ENCODE measurements around the gene BNIP2.
"Not testable (repeated sequence)": the region's sequence is repeated elsewhere in the genome, so short reads cannot be mapped to it uniquely, and the experiment has no call there.

BNIP2 gene

DNA sequence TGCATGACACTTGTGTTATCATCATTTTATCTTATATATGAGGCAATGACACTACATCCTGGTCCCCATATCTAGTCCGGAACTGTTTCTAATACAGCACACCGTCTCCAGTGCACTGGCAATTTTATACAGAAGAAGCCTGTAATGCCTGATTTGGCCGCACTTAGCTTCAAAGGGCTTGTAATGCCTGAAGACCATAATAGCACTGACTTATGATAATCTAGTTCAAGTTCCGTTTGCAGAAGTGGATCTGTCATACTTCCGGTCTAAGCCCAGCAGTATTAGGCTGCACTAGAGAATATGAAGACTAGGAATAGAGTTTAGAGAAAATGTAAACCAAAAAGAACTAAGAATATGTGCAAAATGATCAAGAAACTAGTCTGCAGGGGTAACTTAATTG is 1.3 kb downstream of the BNIP2 start:
- peak; percentile 62 for DNase-seq

DNA sequence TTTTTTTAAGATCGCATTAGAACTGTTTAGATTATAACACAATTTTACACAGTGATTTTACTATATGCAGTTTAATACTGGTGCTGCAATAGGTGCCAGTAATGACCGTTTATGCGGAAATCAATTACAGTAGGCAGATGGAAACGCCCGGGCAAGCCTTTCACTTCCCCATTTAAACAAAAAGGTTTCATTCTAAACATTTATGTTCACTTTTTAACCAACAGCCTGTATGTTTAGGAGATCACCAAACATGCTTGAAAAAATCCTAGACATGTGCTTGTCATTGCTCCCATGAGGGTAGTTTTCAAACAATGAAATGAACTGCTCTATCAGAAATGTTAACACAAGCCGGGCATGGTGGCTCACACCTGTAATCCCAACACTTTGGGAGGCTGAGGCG is 2.7 kb downstream of the BNIP2 start:
- DNase-seq, result no peak

DNA sequence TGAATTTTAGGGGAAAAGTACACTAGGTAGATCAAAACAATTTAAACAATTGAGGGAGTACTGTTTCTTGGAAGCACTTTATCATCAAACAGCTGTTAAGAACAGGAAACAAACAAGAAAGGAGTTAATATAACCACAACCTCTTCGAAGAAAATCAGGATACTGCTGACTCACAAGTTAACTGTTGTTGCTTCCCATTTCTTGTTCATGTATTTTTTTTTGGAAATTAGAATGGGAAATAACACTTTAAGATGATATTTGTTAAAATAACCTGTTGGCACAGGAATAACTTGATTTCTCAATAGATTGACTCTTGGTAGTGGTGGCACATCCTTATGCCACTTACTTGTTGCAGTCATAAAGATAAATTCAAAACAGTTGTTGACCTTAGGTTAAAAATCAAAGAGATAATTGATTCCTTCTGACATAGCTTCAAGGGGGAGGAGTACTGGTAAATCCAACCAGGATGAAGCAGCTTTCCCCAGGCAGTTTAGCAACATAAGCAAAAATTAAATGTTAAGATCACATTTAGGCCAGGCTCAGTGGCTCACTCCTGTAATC is 3.3 kb downstream of the BNIP2 start:
- no peak for DNase-seq

DNA sequence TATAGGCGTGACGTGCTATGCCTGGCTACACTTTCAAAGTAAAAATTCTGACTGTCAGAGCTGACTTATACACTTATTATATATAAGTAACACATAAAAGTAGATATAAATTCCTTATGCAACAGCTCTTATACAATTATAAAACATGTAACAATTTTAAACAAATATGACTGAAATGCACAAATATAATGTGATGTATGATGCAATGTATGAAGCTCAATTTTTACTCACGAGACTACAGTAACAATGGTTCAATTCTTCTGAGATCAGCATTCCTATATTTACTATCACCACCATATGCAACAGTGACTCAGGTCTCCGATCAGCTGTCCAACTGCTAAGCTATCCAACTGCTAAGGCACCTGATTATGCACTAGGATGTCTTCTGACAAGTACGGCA is 8.2 kb downstream of the BNIP2 start:
- DNase-seq, result no peak

DNA sequence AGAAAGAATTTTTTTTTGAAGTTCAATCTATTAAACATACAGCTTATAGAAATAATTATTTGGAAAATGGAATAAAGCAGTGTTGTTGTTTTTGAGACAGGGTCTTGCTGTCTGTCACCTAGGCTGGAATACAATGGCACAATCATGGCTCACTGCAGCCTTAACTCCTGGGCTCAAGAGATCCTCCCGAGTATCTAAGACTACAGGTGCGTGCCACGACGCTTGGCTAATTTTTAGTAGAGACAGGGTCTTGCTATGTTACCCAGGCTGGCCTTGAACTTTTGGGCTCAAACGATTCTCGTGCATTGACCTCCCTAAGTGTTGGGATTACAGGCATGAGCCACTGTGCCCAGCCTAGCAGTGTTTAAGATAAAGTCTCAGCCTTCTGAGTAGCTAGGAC is 8.8 kb downstream of the BNIP2 start:
- no peak for DNase-seq

DNA sequence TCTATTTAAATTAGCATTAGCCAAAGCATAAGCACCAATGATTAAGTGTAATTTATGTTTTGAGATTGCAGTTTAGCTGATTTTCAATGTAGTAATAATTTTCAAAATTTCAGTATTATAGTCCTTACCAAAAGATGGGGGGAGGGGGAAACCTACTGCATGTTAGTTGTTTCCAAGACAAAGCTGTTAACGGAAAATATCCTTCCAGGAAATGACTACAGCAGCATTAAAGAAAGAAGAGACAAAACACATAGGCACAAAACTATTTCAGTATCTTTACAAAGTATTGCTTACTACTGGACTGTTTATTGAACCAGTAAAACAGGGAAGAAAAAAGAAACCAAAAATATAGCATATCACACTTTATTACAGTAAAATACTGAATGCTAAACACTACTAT is 10.5 kb downstream of the BNIP2 start:
- DNase-seq, result no peak

DNA sequence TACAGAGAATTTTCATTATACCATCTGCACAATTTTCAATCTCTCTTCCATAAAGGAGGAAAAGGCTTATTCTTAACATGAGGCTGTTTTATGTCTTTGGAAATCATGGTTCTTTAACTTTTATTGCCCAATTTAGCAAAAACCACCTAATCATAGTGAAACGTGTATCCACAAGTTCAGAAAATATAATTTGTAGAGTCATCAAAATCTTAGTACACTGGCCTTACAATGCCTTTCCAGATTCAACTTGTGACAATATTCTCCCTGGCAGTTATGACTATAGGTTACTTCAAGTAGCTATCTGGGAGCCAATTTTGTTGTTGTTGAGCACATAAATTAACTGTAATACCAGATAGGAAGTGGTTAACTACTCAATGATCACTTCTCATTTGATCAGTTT is 10.9 kb downstream of the BNIP2 start:
- DNase-seq, result no peak

DNA sequence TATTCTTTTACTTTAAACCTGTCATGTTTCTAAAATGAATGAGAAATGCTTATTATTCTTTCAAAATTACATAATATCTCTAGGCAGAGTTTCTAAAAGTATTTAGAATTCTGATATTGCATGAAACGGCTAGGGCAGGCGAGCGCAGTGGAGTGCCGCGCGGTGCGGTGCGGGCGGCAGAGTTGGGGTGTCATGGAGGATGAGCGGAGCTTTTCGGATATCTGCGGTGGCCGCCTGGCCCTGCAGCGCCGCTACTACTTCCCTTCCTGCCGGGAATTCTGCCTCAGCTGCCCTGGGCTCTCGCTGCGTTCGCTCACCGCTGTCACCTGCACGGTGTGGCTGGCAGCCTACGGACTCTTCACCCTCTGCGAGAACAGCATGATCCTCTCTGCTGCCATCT is 12.6 kb downstream of the BNIP2 start:
- DNase-seq, result no peak

DNA sequence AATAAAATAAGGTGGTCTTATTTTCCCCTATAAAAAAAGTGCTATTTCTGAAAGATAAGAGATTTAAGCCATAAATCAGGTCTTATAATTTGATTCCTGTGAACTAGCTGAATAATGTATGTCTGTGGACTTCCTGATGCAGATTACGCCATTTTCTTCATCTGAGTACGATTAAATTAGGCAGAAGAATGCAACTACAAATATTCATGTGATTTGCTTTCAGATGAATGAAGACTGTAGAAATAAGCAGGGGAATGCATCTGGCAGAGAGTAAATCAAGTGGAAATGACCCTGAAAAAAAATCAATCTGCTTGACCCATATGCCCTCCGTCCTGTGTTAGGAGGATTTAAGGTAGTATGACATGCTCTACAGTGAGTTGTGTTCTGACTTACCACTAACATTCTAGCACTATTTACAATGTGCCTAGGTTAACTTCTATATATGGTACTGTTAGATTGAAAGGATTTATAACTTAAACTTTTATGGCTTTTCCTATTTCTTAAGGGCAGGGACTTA is 14.7 kb downstream of the BNIP2 start:
- DNase-seq, result no peak

DNA sequence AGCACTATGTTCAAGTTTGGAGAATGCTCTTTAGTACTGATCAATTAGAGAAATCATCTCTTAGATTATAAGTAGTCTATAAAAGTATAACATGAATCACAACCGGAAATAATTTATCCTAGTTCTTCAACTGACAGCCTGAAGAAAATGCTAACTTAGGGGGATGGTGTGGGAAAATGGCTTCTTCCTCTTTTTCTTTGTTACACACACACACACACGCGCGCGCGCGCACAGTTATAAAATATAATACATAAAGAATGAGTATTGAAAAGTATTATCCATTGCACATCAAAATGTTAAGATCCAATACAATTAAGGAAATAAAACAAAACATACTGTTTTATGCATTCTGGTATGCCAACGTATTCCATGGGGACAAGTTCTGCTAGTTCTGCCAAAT is 20.6 kb downstream of the BNIP2 start:
- no peak for DNase-seq

DNA sequence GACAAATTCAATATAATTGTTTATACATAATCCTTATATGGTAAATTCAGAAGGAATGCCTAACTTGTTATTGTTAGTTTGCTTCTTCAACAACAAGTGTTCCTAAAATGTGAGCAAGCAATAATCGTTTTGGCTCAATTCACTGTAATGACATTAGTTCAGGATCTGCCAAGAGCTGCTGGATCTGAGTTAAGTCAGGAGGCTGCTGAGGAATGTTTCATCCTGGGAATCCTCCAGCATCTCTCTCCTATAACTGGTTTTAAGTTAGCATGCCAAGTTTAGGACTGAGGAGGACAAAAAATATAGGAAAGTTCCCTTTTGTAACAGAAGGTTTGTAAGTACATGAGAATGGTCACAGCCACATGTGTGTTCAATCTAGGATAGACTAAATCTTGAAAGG is 26.9 kb downstream of the BNIP2 start:
- DNase-seq, result no peak

DNA sequence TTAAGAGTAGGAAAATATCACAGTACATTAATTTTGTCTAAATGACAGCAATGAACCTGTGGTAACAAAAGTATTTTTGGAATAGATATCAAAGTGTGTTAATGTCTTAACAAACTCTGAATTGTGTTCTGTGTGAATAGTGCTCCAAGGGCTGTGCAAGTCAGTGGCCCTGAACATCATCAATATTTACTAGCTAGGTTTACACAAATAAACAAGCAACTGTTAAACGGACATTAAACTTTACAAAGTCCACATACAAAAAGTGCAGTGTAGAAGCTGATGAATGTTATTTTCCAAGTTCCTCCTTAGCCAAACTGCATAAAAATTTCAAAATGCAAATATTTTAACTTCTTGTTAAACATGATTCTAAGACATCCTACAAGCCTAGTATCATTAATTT is 29.8 kb downstream of the BNIP2 start:
- DNase-seq, result no peak

DNA sequence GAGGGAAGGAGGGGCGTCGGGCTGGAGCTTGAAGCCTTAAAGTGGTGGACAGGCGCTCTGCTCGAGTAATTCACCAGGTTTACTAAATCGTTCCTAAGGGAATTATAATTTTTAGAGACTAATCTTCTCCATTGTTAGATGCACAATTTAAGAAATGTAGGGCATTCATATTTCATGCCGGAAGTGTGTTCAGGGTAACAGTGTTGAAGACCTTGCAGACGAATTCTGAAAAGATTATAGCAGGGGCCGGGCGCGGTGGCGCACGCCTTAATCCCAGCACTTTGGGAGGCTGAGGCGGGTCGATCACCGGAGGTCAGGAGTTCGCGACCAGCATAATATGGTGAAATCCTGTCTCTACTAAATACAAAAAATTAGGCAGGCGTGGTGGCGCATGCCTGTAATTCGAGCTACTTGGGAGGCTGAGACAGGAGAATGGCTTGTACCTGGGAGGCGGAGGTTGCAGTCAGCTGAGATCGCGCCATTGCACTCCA is 31.4 kb downstream of the BNIP2 start:
- DNase-seq, result no peak

DNA sequence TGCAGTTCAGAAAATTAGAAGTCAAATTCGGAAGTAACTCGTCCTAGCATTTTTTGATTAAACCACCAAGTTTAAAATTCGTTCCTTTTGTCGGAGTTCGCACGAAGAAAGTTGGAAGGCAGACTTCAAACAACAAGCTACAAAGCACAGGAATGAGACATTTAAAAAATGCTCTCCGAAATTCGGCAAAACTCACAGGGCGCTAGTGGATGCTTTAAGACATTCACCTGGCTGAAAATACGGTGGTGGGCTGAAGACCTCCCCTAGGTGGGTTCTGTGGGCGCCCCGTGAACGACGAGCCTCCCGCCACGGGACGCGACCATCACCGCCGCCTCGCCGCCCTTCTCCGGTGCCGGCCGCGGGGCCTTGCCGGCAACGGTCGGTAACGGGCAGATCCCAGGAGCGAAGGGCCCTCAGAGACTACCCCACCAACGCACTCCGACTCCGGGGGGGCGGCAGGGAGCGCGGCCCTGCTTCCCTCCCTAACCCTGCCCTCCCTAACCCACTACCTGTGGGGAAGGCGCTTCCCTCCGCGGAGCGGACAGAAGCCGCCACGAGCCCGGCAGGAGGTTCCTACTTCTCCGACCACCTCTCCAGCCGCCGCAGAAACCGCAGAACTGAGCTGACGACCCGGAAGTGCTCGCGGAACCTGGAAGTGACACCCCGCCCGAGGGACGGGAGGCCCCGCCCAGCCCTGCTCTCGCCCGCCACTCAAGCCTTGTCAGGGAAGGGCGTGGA is 32.1 kb downstream of the BNIP2 start, which contains the start of gene GTF2A2:
TSS of gene GTF2A2 (minus strand) at position 619 of the 738 bp plus-strand sequence. CDS start 5,238 bp downstream, outside the sequence.
- peak; percentile 93 for DNase-seq

DNA sequence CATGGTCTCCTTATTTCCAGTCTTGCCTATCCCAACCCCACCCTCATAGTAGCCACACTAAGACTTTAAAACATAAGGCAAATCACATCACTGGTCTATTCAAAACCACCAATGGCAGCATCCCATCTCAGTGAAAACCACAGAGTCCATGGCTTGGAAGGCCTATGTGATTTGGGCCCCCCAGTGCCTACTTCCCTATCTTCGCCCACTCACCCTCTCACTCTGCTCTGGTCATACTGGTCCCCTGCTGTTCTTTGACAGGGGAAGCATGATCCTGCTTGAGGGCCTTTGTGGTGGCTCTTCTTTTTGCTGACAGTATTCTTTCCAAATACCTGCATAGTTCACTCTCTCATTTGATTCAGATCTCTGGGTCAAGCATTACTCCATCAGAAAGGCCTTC is 35.1 kb downstream of the BNIP2 start:
- DNase-seq, result no peak

DNA sequence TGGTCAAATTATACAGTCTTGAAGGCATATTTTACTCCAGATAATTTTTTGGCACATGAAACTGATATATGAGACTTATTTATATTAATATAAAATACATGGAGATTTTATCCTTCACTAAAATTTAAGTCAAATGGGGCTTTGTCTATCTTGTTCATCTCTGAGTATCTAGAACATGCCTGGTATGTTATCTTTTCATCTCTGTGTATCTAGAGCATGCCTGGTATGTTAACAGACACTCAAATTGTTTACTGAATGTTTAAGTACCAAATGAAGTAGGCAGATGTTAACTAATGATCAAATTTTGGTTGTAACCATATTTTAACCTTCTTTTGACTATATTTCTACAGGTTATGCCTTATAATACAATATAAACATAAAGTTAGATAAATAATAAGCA is 39.5 kb downstream of the BNIP2 start:
- no peak for DNase-seq

DNA sequence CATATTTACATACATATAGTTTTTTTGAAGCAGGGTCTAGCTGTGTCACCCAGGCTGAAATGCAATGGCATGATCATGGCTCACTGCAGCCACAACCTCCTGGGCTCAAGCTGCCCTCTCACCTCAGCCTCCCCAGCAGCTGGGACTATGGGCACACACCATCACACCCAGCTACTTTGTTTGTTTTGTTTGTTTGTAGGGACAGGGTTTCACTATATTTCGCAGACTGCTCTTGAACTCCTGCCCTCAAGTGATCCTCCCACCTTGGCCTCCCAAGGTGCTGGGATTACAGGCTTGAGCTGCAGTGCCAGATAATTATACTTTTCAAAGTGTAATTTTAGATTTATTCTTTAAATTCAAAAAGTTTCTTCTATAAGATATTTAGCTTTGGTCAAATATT is 42.0 kb downstream of the BNIP2 start:
- no peak for DNase-seq

DNA sequence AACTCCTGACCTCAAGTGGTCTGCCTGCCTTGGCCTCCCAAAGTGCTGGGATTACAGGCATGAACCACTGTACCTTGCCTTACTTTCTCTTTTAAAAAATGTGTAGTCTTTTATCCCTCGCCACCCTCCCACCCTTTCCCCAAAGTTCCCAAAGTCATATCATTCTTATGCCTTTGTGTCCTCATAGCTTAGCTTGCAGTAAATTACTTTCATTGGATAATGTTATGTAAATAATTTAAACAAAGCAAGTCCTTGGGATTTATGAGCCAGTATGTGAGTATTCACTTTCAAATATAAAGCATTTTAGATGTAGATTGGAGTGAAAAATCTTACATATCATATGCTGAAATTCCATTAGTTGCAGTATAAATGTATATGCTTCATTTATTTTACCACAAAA is 42.8 kb downstream of the BNIP2 start:
- DNase-seq, result no peak

DNA sequence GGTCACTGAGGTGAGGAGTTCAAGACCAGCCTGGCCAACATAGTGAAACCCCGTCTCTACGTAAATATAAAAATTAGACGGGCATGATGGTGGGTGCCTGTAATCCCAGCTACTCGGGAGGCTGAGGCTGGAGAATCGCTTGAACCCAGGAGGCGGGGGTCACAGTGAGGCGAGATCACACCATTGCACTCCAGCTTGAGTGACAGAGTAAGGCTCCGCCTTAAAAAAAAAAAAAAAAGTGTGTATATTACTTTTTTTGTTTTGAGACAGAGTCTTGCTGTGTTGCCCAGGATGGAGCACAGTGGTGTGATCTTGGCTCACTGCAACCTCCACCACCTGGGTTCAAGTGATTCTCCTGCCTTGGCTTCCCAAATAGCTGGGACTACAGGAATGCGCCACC is 43.3 kb downstream of the BNIP2 start:
- not testable (repeated sequence) for DNase-seq

DNA sequence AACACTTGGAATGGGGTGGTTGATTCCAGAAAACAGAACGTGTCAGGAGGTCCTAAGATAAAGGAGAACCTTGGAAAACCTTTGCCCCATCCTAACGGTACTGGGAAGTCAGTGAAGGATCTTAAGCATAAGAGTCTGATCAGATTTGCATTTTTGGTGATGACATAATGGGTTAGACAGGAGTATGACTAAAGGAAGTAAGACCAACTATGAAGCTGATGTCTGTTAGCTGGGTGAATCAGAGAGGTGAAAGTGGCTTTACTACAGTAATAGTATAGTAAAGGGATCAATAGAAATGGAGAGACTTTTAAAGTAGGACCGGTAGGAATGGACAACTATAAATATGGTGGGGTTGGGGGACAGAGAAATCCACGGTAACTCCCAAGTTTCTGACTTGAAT is 44.4 kb downstream of the BNIP2 start:
- no peak for DNase-seq

DNA sequence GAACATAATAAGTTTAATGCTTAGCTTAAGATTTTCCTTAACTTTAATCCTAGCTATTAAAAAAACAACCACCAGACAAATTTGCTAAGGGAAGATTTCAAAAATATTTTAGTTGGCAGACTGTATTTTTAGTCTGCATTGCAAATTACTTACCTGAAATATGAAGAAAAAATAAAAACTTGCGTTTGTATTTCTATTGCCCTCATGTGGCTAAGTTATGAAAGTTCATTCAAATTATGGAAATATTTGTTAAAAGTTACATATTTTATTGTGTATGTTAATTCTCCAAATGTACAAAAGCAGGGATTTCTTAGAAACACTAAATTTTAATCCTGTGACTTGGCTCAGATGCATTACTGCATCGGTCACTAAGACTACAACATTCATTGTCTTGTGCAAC is 46.8 kb downstream of the BNIP2 start:
- no peak for DNase-seq

DNA sequence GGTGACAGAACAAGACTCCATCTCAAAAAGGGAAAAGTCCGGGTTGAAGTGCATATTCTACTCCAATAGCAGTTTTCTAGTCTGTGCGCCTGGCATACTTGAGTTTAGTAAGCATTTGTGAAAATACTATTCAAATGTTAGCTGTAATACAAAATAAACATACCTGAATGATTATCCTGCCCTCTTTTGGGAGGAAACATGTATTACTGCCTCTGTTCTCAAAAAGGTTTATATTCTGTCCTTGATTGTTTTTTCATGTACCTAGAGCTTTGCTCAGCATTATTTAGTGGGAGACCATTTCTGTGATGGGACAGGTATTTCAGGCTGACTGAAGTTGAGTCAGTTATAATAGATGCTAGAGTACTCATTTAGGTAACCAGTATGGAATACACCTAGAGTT is 51.6 kb downstream of the BNIP2 start:
- not testable (repeated sequence) for DNase-seq

DNA sequence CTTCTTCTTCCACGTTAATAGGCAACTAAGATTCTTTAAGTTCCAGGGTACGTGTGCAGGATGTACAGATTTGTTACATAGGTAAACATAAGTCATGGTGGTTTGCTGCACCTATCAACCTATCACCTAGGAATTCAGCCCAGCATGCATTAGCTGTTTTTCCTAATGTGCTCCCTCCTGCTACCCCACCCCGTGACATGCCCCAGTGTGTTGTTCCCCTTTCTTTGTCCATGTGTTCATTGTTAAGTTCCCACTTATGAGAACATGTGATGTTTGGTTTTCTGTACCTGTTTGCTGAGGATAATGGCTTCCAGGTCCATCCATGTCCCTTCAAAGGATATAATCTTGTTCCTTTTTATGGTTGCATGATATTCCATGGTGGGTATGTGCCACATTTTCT is 52.9 kb downstream of the BNIP2 start:
- no peak for DNase-seq

DNA sequence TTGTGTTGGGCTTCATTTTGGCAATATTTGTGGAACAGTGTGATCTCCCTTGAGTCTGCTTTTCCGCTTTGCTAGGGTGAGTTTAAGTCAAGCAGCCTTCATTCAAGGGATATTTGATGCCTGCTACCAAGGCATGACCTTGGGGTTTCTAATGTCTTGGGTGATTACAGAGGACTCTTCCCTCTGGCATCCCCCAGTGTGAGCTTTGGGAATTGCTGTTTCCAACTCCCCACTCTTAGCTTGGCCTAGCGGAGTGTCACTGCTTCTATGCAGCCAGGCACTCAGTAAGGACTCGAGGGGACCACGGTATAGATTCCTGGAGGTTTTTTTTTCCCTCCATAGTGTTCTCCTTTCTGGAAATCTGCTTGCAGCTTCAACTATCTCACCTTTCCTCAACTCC is 56.4 kb downstream of the BNIP2 start:
- no peak for DNase-seq

DNA sequence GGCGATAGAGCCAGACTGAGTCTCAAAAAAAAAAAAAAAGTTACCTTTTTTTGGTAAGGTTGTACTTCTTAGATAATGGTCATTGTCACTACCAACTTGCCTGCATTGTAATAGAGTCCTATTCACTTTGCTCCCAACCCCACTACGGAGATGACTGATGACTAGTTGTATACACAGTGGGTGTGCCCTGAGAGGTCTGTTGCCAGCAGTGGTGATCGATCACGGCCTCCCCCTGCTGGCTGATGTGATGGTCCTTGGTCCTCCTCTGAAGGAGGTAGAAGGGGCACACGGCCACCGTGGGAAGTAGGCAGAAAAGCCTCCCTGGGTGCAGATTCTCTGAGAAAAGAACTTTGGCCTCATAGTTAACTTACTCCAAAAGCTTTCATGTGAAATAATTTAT is 66.8 kb downstream of the BNIP2 start:
- DNase-seq, result peak; percentile 4

All from CD4-positive, alpha-beta T cell treated with Interleukin-17A for 1 hour (primary cell).